Measurements from ENCODE around the gene CAV2.
A peak's percentile ranks its signal among the peaks of the same experiment; 100 is the strongest.

Gene CAV2

GRCh38 chr7:116510795-116511194, 11.3 kb downstream of the CAV2 start:
- Histone ChIP-seq H3K4me3 (ENCODE audit: extremely low read depth, insufficient read depth, low read length, poor library complexity, severe bottlenecking) (no peak overlapping the region), H3K4me1 (ENCODE audit: control insufficient read depth, insufficient read depth, low read length, poor library complexity, severe bottlenecking) (peaks cover 4% of the 10 kb centered on the region), H3K27ac (ENCODE audit: low read depth, low read length, severe bottlenecking) (no peak overlapping the region), H3K9me3 (ENCODE audit: control insufficient read depth, low read length) (no peaks in the 10 kb centered on the region), H3K36me3 (ENCODE audit: control insufficient read depth, insufficient read depth, low read length) (peaks cover 3% of the 10 kb centered on the region)

DNA sequence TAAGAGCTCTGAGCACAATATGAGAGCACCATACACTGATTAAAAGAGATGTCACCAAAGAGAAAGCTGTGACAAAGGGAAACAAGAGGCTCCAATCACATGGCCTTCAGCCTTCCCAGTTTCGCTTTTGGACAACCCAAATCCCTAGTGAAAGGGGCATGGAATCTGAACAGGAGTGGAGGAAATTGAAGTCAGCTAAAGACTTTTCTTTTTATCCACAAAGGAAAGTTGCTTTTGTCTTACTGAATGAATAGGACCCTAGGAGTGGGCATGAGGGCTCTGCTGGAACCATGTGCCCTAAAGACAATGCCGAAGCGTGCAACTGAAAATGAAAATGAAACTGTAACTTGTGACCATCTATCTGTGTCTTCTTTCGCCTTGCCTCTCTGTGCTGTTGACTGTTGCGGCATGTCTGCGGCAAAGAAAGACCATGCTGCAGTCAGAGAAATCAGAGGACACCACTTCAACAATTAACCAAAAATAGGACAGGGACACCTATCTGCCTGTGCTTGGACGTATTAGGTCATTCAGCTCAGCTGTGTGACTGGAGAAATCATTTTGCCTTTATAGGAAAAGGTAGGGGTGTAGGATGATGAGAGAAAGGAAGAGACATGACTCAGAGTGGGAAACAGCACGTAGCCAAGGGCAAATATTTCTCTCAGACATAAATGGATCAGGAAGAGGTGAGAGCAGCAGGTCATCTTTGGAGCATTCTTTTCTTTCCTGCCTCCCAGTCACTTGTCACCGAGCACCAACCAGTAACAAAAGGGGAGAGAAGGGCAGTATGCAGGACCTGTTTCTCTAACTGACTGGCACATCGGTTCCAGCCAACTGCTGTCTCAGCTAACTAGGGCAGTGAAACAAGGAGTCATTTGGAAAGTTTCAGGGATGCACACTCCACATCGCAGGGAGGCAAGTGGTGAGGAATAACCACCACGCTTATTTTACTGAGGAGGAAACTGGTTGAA, 12.3 kb downstream of the CAV2 start:
- no peaks in the 10 kb centered on the region for H3K36me3 ChIP-seq (ENCODE audit: control insufficient read depth, insufficient read depth, low read length)
- H3K4me3 ChIP-seq (ENCODE audit: extremely low read depth, insufficient read depth, low read length, poor library complexity, severe bottlenecking), result no peak overlapping the region
- 85 to 93% methylated on average over 7 to 10 of the region's 12 CpGs for WGBS, 2 experiments (ENCODE audit: insufficient coverage in 2 of 2)
- H3K9me3 ChIP-seq (ENCODE audit: control insufficient read depth, low read length), result no peaks in the 10 kb centered on the region
- peaks cover 4% of the 10 kb centered on the region for H3K4me1 ChIP-seq (ENCODE audit: control insufficient read depth, insufficient read depth, low read length, poor library complexity, severe bottlenecking)
- no peak overlapping the region for H3K27ac ChIP-seq (ENCODE audit: low read depth, low read length, severe bottlenecking)

GRCh38 chr7:116512520-116513188, 13.1 kb downstream of the CAV2 start:
- 100% methylated on average over 1 to 2 of the region's 4 CpGs for WGBS, 2 experiments (ENCODE audit: insufficient coverage in 2 of 2)
- Histone ChIP-seq H3K9me3 (ENCODE audit: control insufficient read depth, low read length) (no peaks in the 10 kb centered on the region), H3K36me3 (ENCODE audit: control insufficient read depth, insufficient read depth, low read length) (no peaks in the 10 kb centered on the region), H3K4me1 (ENCODE audit: control insufficient read depth, insufficient read depth, low read length, poor library complexity, severe bottlenecking) (peaks cover 4% of the 10 kb centered on the region), H3K27ac (ENCODE audit: low read depth, low read length, severe bottlenecking) (no peak overlapping the region), H3K4me3 (ENCODE audit: extremely low read depth, insufficient read depth, low read length, poor library complexity, severe bottlenecking) (no peak overlapping the region)

- Histone ChIP-seq H3K36me3 (ENCODE audit: control insufficient read depth, insufficient read depth, low read length) (no peaks in the 10 kb centered on the region), H3K4me1 (ENCODE audit: control insufficient read depth, insufficient read depth, low read length, poor library complexity, severe bottlenecking) (peaks cover 7% of the 10 kb centered on the region), H3K27ac (ENCODE audit: low read depth, low read length, severe bottlenecking) (no peak overlapping the region), H3K4me3 (ENCODE audit: extremely low read depth, insufficient read depth, low read length, poor library complexity, severe bottlenecking) (no peak overlapping the region), H3K9me3 (ENCODE audit: control insufficient read depth, low read length) (no peaks in the 10 kb centered on the region)
These were observed 16.0 kb downstream of the CAV2 start for GRCh38 chr7:116515584-116515983.

DNA sequence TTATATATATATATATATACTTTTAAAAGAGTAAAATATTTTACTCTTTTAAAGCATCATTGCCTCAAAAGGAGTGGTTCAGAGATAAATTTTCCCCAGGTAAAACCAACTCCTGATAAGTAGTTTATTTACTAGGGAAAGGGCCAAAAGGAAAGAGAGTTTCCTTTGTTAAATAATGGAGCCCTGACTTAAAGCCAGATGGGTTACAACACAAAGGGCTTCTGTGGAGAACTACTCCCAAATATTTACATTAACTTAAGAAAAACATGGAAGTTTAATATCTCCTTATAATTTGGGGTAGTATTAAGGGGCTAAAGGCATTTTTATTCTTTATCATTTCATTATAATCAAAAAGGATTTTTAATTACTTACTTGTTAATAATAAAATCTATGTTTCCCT, 16.8 kb downstream of the CAV2 start:
- Histone ChIP-seq H3K9me3 (ENCODE audit: control insufficient read depth, low read length) (no peaks in the 10 kb centered on the region), H3K27ac (ENCODE audit: low read depth, low read length, severe bottlenecking) (no peak overlapping the region), H3K4me1 (ENCODE audit: control insufficient read depth, insufficient read depth, low read length, poor library complexity, severe bottlenecking) (peaks cover 7% of the 10 kb centered on the region), H3K4me3 (ENCODE audit: extremely low read depth, insufficient read depth, low read length, poor library complexity, severe bottlenecking) (no peak overlapping the region), H3K36me3 (ENCODE audit: control insufficient read depth, insufficient read depth, low read length) (no peaks in the 10 kb centered on the region)

GRCh38 chr7:116517626-116518025, 18.1 kb downstream of the CAV2 start:
- Histone ChIP-seq H3K36me3 (ENCODE audit: control insufficient read depth, insufficient read depth, low read length) (no peaks in the 10 kb centered on the region), H3K4me3 (ENCODE audit: extremely low read depth, insufficient read depth, low read length, poor library complexity, severe bottlenecking) (no peak overlapping the region), H3K9me3 (ENCODE audit: control insufficient read depth, low read length) (no peaks in the 10 kb centered on the region), H3K27ac (ENCODE audit: low read depth, low read length, severe bottlenecking) (no peak overlapping the region), H3K4me1 (ENCODE audit: control insufficient read depth, insufficient read depth, low read length, poor library complexity, severe bottlenecking) (peaks cover 13% of the 10 kb centered on the region)
- WGBS, 2 experiments (ENCODE audit: insufficient coverage in 2 of 2), result 100% methylated on average over 1 of the region's 1 CpG; no CpG with 5 or more reads in 1 of the 2 experiments

- H3K4me1 ChIP-seq (ENCODE audit: control insufficient read depth, insufficient read depth, low read length, poor library complexity, severe bottlenecking), result peaks cover 23% of the 10 kb centered on the region
- H3K9me3 ChIP-seq (ENCODE audit: control insufficient read depth, low read length), result no peaks in the 10 kb centered on the region
- H3K27ac ChIP-seq (ENCODE audit: low read depth, low read length, severe bottlenecking), result no peak overlapping the region
- H3K4me3 ChIP-seq (ENCODE audit: extremely low read depth, insufficient read depth, low read length, poor library complexity, severe bottlenecking), result no peak overlapping the region
- no peaks in the 10 kb centered on the region for H3K36me3 ChIP-seq (ENCODE audit: control insufficient read depth, insufficient read depth, low read length)
These were observed 19.4 kb downstream of the CAV2 start for GRCh38 chr7:116518961-116519360.

DNA sequence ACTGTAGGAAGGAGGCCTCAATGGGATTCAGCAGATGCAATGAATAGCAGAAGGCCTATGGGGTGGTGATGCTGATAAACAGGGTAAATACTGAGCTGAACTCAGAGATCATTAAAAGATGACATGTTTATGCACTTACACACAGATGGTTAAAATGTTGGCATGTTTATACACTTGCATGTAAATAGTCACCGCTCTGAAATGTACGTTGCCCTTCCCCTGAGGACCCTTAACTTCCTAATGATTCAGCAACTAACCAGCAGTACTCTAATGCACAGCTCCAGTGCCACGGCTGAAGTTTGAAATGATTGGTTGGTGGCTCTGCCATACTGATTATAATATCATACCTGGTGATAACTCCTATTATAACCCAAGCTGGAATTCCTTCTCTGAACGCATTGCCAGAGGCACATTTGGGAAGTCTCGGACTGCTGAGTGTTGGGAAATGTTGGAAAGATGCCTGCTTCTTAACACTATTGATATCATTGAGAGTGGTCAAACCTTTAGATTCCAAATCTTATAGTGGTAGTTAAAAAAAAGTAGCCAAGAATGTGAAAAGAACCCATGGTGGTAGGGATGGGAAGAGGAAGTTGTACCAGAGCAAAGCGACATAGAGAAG, 21.6 kb downstream of the CAV2 start:
- Histone ChIP-seq H3K9me3 (ENCODE audit: control insufficient read depth, low read length) (no peaks in the 10 kb centered on the region), H3K27ac (ENCODE audit: low read depth, low read length, severe bottlenecking) (no peak overlapping the region), H3K4me3 (ENCODE audit: extremely low read depth, insufficient read depth, low read length, poor library complexity, severe bottlenecking) (no peak overlapping the region), H3K4me1 (ENCODE audit: control insufficient read depth, insufficient read depth, low read length, poor library complexity, severe bottlenecking) (peaks cover 28% of the 10 kb centered on the region), H3K36me3 (ENCODE audit: control insufficient read depth, insufficient read depth, low read length) (no peaks in the 10 kb centered on the region)
- 100% methylated on average over 2 of the region's 6 CpGs; no CpG with 5 or more reads in 1 of the 2 experiments for WGBS, 2 experiments (ENCODE audit: insufficient coverage in 2 of 2)

- WGBS, 2 experiments (ENCODE audit: insufficient coverage in 2 of 2), result 3 to 25% methylated on average over 4 of the region's 5 CpGs
- no peaks in the 10 kb centered on the region for H3K36me3 ChIP-seq (ENCODE audit: control insufficient read depth, insufficient read depth, low read length)
- no peak overlapping the region for H3K27ac ChIP-seq (ENCODE audit: low read depth, low read length, severe bottlenecking)
- no peak overlapping the region for H3K4me3 ChIP-seq (ENCODE audit: extremely low read depth, insufficient read depth, low read length, poor library complexity, severe bottlenecking)
- H3K4me1 ChIP-seq (ENCODE audit: control insufficient read depth, insufficient read depth, low read length, poor library complexity, severe bottlenecking), result peaks cover 32% of the 10 kb centered on the region
- H3K9me3 ChIP-seq (ENCODE audit: control insufficient read depth, low read length), result no peaks in the 10 kb centered on the region
These were observed 22.7 kb downstream of the CAV2 start for GRCh38 chr7:116522247-116522646.

GRCh38 chr7:116524221-116524608, 24.7 kb downstream of the CAV2 start:
- Histone ChIP-seq H3K4me3 (ENCODE audit: extremely low read depth, insufficient read depth, low read length, poor library complexity, severe bottlenecking) (peak overlapping the region; percentile 49), H3K4me1 (ENCODE audit: control insufficient read depth, insufficient read depth, low read length, poor library complexity, severe bottlenecking) (peaks cover 46% of the 10 kb centered on the region), H3K36me3 (ENCODE audit: control insufficient read depth, insufficient read depth, low read length) (peaks cover 4% of the 10 kb centered on the region), H3K27ac (ENCODE audit: low read depth, low read length, severe bottlenecking) (peak overlapping the region; percentile 30), H3K9me3 (ENCODE audit: control insufficient read depth, low read length) (no peaks in the 10 kb centered on the region)
- WGBS, 2 experiments (ENCODE audit: insufficient coverage in 2 of 2), result 7% methylated on average over 3 of the region's 10 CpGs; no CpG with 5 or more reads in 1 of the 2 experiments

All from mesodermal cell (in vitro differentiated cells).